ENCODE measurements around the gene WSCD1. TPM values are rescaled to one million over a fixed set of nuclear protein-coding genes. Genes with fewer than 3 reads are reported as not detected.

Gene WSCD1
- total RNA-seq, result 3.3 and 4.5 TPM in 2 replicates

DNA sequence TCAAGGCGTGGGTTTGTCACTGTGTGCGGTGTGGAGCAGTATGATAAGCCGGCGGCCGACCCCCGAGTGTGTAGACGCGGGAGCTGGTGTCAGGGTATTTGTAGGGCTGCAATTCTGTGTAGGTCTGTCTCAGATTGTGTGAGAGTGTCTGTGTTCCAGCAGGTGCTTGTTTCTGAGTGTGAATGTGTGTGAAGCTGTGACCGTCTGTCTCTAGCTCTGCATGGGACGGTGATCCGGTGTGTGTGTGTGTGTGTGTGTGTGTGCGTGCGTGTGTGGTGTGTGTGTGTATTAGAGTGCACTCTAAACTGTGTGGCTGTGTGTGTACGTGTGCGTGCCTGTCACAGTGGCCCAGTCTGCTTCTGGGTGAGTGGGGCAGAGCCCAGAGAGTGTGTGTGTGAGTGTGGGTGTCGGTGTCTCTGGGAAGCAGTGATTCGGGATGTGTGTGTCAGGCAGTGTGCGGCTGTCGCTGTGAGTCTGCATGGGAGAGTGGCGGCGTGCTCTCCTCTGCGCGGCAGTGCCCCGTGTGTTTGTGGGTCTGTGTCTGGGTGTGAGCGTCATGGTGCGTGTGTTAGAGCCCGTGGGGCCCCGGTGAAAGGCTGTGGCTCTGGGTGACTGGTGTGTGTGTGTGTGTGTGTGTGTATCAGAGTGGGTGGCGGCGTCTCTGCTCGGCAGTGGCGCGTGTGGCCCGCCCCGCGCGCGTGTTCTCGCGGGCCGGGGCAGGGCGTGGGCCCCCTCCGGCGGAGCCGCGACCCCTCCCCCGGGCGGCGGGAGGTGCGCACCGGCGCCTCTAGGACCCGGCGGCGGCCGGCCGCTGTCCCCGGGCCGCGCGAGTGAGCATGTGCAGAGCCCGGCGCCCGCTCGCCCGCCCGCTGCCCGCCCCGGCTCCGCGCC is at the start of gene WSCD1:
WSCD1 (plus strand) TSS at position 841 of the 891 bp plus-strand sequence. CDS start 10,280 bp downstream, outside the sequence.

All from bronchus fibroblast of lung (primary cell).